ENCODE measurements around the gene IMPA2.

DNA sequence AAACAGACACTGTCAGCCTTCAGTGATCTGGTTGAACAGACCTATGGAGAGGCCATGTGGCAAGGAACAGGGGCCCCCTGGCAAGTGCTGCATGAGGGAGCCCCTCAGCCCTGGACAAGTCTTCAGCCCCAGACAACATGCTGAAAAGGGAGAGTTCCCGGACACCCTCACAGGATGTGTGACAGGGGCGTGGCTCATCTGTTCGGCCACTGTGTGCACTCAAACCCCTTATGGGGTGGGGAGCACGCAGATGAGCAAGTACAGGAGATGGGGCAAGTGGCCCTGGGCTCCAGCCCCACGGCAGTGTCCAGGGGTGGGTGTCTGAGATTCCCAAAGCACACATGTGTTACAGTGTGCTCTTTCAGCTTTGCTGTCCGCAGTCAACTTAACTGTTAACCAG is 37.8 kb upstream of the IMPA2 start:
- TF ChIP-seq, protein P1, sequence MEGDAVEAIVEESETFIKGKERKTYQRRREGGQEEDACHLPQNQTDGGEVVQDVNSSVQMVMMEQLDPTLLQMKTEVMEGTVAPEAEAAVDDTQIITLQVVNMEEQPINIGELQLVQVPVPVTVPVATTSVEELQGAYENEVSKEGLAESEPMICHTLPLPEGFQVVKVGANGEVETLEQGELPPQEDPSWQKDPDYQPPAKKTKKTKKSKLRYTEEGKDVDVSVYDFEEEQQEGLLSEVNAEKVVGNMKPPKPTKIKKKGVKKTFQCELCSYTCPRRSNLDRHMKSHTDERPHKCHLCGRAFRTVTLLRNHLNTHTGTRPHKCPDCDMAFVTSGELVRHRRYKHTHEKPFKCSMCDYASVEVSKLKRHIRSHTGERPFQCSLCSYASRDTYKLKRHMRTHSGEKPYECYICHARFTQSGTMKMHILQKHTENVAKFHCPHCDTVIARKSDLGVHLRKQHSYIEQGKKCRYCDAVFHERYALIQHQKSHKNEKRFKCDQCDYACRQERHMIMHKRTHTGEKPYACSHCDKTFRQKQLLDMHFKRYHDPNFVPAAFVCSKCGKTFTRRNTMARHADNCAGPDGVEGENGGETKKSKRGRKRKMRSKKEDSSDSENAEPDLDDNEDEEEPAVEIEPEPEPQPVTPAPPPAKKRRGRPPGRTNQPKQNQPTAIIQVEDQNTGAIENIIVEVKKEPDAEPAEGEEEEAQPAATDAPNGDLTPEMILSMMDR (conservative IDR thresholded peaks at IDR 0.05; ENCODE audit: low read length): no peak
- TF ChIP-seq EZH2phosphoT487 (IDR thresholded peaks at IDR 0.05; ENCODE audit: borderline replicate concordance): no peak
